Measurements from ENCODE around the gene LEMD1. TPM values are rescaled to one million over a fixed set of nuclear protein-coding genes. Genes with fewer than 3 reads are reported as not detected.

The LEMD1 gene
- polyA plus RNA-seq, 1 donor from 2014 or later: 67.6 TPM

- H3K27me3 ChIP-seq (ENCODE audit: insufficient read depth, low read depth, low read length): no peaks in the 10 kb centered on the region
- H4K20me1 ChIP-seq (ENCODE audit: insufficient read depth): no peaks in the 10 kb centered on the region
- H3F3A ChIP-seq (ENCODE audit: insufficient read depth, low read length, poor library complexity, severe bottlenecking): no peaks in the 10 kb centered on the region
- no peaks in the 10 kb centered on the region for H3K9me3 ChIP-seq (ENCODE audit: low read length)
- no peak overlapping the region for H2AFZ ChIP-seq (ENCODE audit: low read depth, low read length)
- TF ChIP-seq SMC3 (conservative IDR thresholded peaks at IDR 0.05; ENCODE audit: poor library complexity): no peak
- no peak for TF ChIP-seq RAD21 (conservative IDR thresholded peaks at IDR 0.05)
- TF ChIP-seq POLR2AphosphoS5 (IDR thresholded peaks at IDR 0.05): no peak
- TF ChIP-seq, protein P1, sequence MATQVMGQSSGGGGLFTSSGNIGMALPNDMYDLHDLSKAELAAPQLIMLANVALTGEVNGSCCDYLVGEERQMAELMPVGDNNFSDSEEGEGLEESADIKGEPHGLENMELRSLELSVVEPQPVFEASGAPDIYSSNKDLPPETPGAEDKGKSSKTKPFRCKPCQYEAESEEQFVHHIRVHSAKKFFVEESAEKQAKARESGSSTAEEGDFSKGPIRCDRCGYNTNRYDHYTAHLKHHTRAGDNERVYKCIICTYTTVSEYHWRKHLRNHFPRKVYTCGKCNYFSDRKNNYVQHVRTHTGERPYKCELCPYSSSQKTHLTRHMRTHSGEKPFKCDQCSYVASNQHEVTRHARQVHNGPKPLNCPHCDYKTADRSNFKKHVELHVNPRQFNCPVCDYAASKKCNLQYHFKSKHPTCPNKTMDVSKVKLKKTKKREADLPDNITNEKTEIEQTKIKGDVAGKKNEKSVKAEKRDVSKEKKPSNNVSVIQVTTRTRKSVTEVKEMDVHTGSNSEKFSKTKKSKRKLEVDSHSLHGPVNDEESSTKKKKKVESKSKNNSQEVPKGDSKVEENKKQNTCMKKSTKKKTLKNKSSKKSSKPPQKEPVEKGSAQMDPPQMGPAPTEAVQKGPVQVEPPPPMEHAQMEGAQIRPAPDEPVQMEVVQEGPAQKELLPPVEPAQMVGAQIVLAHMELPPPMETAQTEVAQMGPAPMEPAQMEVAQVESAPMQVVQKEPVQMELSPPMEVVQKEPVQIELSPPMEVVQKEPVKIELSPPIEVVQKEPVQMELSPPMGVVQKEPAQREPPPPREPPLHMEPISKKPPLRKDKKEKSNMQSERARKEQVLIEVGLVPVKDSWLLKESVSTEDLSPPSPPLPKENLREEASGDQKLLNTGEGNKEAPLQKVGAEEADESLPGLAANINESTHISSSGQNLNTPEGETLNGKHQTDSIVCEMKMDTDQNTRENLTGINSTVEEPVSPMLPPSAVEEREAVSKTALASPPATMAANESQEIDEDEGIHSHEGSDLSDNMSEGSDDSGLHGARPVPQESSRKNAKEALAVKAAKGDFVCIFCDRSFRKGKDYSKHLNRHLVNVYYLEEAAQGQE (IDR thresholded peaks at IDR 0.05; ENCODE audit: borderline replicate concordance): no peak
- H3K9me2 ChIP-seq (ENCODE audit: insufficient read depth, low read length): no peaks in the 10 kb centered on the region
- no peaks in the 10 kb centered on the region for H3K79me2 ChIP-seq (replicated peaks; ENCODE audit: insufficient read depth, low read length)
- H3K4me3 ChIP-seq (ENCODE audit: low read length): no peak overlapping the region
- no peak overlapping the region for H3K4me2 ChIP-seq (ENCODE audit: low read length)
- no peak overlapping the region for H3K9ac ChIP-seq (ENCODE audit: low read length)
- H3K27ac ChIP-seq (ENCODE audit: low read length): no peak overlapping the region
- no peaks in the 10 kb centered on the region for H3K36me3 ChIP-seq (ENCODE audit: insufficient read depth, low read length)
Measured at GRCh38 chr1:205337481-205337880, 84.4 kb downstream of the LEMD1 start.

GRCh38 chr1:205335692-205336091 lies 86.2 kb downstream of the LEMD1 start:
- Histone ChIP-seq H3F3A (ENCODE audit: insufficient read depth, low read length, poor library complexity, severe bottlenecking) (no peaks in the 10 kb centered on the region), H3K9me3 (ENCODE audit: low read length) (no peaks in the 10 kb centered on the region), H3K4me2 (ENCODE audit: low read length) (no peak overlapping the region), H3K4me3 (ENCODE audit: low read length) (no peak overlapping the region), H2AFZ (ENCODE audit: low read depth, low read length) (no peak overlapping the region), H3K79me2 (replicated peaks; ENCODE audit: insufficient read depth, low read length) (no peaks in the 10 kb centered on the region), H3K27ac (ENCODE audit: low read length) (no peak overlapping the region), H3K9me2 (ENCODE audit: insufficient read depth, low read length) (no peaks in the 10 kb centered on the region), H3K27me3 (ENCODE audit: insufficient read depth, low read depth, low read length) (no peaks in the 10 kb centered on the region), H3K36me3 (ENCODE audit: insufficient read depth, low read length) (no peaks in the 10 kb centered on the region), H4K20me1 (ENCODE audit: insufficient read depth) (no peaks in the 10 kb centered on the region), H3K9ac (ENCODE audit: low read length) (no peak overlapping the region)
- TF ChIP-seq, protein P1 (IDR thresholded peaks at IDR 0.05; ENCODE audit: borderline replicate concordance): no peak
- TF ChIP-seq SMC3 (conservative IDR thresholded peaks at IDR 0.05; ENCODE audit: poor library complexity) (peak; percentile 98), RAD21 (conservative IDR thresholded peaks at IDR 0.05) (peak; percentile 94), EP300 (conservative IDR thresholded peaks at IDR 0.05; ENCODE audit: poor library complexity, severe bottlenecking) (no peak), TAF1 (IDR thresholded peaks at IDR 0.05; ENCODE audit: low read depth) (no peak), POLR2AphosphoS5 (IDR thresholded peaks at IDR 0.05) (no peak), EZH2 (IDR thresholded peaks at IDR 0.05; ENCODE audit: borderline replicate concordance, insufficient read depth, low read length, poor library complexity, severe bottlenecking) (no peak), MXI1 (conservative IDR thresholded peaks at IDR 0.05; ENCODE audit: poor library complexity, severe bottlenecking) (no peak)
- TF ChIP-seq, protein P2, sequence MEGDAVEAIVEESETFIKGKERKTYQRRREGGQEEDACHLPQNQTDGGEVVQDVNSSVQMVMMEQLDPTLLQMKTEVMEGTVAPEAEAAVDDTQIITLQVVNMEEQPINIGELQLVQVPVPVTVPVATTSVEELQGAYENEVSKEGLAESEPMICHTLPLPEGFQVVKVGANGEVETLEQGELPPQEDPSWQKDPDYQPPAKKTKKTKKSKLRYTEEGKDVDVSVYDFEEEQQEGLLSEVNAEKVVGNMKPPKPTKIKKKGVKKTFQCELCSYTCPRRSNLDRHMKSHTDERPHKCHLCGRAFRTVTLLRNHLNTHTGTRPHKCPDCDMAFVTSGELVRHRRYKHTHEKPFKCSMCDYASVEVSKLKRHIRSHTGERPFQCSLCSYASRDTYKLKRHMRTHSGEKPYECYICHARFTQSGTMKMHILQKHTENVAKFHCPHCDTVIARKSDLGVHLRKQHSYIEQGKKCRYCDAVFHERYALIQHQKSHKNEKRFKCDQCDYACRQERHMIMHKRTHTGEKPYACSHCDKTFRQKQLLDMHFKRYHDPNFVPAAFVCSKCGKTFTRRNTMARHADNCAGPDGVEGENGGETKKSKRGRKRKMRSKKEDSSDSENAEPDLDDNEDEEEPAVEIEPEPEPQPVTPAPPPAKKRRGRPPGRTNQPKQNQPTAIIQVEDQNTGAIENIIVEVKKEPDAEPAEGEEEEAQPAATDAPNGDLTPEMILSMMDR (IDR thresholded peaks at IDR 0.05; ENCODE audit: poor library complexity, severe bottlenecking): peak; percentile 98
